T-helper 2 cell (primary cell): ENCODE measurements around the gene ANKRD33B.
"Not testable (repeated sequence)": the region's sequence is repeated elsewhere in the genome, so short reads cannot be mapped to it uniquely, and the experiment has no call there.

Source experiments
- DNase-seq, 5 experiments: peaks; one replicate each; pipeline versions ENCODE4 v3.0.0 to v3.0.0-alpha.2; 2012 to 2022

The ANKRD33B gene

DNA sequence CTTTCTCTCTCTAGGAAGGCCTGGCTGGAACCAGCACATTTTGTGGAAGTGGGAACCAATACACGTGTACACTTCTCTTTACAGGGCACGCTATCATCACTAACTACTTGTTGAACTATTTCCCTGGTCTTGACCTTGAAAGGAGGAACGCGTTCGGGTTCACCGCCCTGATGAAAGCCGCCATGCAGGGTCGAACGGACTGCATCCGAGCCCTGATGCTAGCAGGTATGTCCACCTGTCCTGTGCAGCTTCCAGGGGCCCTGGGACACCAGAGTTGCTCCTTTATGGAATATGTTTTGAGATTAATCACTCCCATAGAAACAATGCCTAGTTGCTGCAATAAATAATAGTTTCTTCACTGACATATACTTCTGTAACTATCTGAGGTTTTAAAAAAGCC is 74.1 kb downstream of the ANKRD33B start:
- no peak for DNase-seq

- not testable (repeated sequence) for DNase-seq
Observed at GRCh38 chr5:10638723-10639122, 74.9 kb downstream of the ANKRD33B start.

DNA sequence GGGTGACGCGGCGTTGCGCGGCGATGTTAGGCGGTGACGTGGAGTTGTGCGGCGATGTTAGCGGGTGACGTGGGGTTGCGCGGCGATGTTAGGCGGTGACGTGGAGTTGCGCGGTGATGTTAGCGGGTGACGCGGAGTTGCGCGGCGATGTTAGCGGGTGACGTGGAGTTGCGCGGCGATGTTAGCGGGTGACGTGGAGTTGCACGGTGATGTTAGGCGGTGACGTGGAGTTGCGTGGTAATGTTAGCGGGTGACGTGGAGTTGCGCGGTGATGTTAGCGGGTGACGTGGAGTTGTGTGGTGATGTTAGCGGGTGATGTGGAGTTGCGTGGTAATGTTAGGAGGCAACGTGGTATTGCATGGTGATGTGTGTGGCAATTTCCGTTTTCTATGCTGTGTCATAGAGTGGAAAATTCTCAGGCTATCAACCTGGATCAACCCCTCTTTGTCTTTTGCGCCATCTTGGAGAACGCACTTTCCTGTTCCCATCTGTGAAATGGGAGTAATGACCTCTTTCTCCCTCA is 76.0 kb downstream of the ANKRD33B start:
- no peak for DNase-seq

DNA sequence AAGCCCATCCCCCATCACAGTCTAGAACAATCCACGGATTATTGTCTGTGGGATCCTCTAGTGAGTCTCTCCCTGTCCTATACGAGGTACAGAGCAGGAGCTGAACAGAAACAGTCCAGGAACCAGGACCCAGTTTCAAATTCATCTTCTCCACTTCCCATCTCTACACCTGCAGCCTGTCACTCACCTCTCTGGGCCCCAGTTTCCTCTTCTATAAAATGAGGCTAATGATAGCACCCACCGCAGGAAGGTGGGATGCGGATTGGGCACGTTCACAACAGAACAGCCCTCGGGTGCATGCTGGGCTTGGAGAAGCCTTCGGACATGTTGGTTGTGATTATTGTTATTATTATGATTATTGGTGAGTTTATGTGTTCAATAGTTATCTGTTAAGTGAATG is 78.5 kb downstream of the ANKRD33B start:
- no peak for DNase-seq

DNA sequence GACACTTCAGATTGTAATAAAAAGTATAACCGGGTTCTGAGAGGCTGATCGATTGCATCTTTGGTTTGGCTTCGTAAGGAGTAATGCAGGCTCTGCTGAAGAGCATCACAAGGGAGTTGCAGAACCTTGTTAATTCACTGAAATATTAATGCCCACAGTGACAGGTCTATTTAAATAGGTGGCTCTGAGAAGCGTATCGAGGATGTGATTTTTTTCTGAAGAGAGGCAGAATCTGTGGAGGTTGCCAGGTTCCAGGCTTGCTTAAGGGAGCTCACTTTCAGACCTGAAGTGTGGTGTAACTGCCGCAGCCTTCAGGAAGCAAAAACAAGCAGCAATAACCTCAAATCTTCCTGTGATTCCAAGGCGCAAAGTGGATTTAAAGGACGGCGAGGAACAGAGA is 80.3 kb downstream of the ANKRD33B start:
- DNase-seq = no peak

GRCh38 chr5:10645146-10645545 is 81.3 kb downstream of the ANKRD33B start:
- DNase-seq = no peak

GRCh38 chr5:10645671-10646070 is 81.8 kb downstream of the ANKRD33B start:
- DNase-seq = no peak

DNA sequence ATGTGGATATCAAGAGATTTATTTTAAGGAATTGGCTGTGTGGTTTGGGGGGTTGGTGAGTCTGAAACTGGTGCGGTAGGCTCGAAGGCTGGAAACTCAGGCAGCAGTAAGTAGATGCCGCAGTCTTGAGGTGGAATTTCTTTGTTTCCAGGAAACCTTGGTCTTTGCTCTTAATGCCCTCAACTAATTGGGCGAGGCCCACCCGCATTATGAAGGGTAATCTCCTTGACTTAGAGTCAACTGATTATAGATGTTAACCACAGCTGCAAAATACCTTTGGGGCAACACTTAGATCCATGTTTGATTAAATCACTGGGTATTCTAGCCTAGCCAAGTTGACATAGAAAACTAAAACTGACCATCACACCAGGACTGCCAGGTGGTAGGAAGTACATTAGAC is 83.8 kb downstream of the ANKRD33B start:
- DNase-seq = no peak

DNA sequence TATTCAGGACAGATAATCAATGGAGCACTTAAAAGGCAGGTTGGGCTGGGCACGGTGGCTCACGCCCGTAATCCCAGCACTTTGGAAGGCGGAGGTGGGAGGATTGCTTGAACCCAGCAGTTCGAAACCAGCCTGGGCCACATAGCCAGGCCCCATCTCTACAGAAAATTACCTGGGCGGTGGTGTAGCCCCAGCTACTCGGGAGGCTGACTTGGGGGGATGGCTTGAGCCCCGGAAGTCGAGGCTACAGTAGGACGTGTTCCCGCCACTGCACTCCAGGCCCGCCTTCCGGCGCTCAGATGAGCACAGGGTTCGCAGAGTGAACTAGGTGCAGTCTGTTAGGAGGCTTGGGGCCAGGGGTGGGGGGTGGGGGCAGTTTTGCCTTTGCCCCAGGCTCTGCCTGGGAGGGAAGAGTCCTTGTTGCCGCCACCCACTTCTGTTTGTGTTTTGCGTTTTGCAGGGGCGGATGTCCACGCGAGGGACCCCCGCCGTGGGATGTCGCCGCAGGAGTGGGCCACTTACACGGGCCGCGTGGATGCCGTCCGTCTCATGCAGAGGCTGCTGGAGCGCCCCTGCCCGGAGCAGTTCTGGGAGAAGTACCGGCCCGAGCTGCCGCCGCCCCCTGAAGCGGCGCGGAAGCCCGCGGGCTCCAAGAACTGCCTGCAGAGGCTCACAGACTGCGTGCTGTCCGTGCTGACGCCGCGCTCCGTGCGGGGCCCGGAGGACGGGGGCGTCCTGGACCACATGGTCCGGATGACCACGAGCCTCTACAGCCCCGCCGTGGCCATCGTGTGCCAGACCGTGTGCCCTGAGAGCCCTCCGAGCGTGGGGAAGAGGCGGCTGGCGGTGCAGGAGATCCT is 85.2 kb downstream of the ANKRD33B start:
- no peak for DNase-seq

DNA sequence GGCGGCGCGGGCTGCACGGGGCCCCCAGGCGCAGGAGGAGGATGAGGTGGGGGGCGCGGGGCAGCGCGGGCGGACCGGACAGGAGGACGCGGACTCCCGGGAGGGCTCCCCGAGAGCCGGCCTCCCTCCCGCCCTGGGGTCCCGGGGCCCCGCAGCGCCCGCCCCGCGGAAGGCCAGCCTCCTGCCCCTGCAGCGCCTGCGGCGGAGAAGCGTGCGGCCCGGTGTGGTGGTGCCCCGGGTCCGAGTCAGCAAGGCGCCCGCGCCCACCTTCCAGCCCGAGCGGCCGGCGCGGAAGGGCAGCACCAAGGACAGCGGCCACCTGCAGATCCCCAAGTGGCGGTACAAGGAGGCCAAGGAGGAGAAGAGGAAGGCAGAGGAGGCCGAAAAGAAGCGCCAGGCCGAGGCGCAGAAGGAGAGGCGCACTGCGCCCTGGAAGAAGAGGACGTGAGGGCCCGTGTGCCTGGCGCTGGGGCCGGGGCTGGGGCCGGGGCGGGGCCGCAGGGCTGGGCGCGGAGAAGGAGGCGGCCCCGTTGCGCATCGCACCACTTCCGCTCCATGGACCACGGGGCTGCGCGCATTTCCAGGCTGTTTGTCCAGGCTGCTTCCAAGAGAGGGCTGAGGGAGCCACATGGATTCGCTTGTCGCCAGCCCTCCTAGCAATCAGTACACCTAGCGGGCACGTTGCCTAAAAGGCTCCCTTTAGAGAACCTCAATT is 86.0 kb downstream of the ANKRD33B start:
- DNase-seq = no peak

GRCh38 chr5:10652151-10652550 is 88.3 kb downstream of the ANKRD33B start:
- DNase-seq = no peak

GRCh38 chr5:10652606-10653005 is 88.7 kb downstream of the ANKRD33B start:
- no peak for DNase-seq

- no peak for DNase-seq
Observed at GRCh38 chr5:10653043-10653442, 89.2 kb downstream of the ANKRD33B start.

DNA sequence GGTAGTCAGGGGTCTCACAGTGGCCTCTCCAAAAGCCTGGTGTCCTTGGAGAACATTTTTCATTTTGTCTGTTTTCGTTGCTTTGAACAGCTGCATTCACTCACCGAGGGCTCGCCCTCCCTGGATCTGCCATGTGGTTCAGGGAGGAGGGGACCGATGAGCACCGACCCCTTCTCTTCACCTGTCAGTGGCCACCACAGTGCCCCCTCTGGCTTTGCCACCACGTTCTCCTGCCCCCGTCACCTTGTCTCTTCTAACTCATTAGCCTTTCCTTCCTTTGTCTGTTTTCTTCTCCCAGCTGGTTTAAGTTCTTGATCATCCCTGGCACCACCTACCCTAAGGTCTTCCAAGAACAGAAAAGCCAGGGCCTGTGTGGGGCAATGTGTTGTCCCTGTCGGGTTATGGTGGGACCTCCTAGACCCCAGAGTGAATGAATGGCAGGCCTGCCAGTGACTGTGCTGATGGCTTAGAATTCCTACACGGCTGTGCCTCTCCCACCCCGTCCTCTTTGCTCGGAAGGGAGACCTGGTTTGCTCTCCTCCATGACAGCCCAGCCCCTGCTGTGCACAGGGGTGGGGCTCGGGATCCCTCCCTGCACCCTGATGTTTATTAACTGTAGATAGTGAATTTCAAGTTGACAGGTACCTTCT is 90.0 kb downstream of the ANKRD33B start:
- DNase-seq = no peak

GRCh38 chr5:10654566-10654965 is 90.7 kb downstream of the ANKRD33B start:
- DNase-seq = no peak

DNA sequence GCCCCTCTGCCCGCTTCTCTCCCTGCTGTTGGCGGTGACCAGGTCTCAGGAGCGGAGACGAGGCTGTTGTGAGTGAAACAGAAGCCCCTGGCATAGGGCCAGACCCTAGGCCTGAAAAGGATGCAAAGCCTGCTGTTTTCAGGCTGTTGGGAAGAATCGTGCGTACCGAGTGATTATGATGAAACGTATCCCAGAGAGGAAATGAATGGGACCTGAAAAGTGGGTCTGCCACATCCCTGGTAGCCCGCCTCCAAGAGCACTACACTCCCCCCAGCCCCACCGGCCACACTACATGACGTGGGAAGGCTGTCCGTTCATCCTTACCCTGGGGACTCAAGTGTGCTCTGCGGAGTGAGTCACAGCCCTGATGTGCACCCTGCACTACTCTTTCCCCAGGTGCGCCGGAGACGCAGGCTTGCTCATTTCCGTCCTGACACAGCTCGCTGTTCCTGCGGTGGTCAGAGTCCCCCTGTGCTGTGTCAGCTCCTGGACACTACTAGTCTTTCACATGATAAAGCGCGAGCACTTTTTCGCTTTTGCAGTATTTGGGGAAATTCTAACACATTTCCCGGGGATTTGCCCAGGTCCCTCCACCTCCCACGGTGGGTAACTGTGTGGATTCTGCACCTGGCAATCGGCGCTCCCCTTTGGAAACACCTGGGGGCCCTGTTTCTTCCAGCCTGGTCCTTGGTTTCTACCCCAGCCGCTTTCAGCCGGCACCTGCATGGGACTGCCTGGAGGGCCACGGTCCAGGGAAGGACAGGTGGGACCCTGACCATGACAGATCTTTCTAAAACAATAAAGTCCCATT is 91.5 kb downstream of the ANKRD33B start:
- DNase-seq = no peak

DNA sequence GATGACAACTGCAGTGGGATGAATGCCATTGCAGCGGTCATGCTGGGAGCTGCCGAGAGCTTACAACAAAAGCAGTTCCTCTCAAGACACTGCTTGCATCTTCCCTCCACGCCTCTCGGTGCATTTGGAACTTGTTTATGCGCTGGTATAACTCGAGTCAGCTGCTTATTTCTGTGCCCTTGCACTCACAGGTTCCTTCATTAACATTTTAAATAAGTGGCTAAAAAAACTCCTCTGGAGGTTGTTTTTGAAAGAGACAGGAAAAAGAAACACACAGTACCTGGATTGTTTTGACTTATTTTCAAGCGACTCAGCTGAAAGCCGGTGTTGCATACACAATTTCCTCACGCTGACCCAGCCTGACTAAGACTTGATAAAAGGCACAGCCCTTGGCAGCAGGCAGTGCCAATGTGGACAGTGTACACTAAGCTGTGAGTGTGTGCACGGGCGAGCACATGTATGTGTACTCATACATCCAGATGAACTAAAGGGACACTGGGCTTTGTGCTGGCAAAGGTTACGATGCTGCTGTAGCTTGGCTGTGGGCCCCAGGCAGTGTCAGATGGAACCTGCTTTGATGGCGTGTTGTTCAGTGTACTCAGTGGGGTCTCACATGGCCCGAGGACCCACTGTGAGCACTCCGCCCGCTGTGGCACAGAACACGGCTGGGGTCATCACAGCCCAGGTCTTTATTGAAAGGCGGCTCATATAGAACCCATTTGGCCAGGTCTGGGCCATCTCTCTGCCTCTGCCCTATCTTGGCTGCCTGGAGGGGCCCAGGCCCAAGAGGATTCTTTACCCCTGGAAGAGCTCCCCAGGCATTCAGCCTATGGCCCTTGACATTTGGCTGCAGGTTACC is 92.3 kb downstream of the ANKRD33B start:
- DNase-seq = no peak

- DNase-seq = no peak
Observed at GRCh38 chr5:10658265-10658664, 94.4 kb downstream of the ANKRD33B start.

GRCh38 chr5:10660135-10660534 is 96.3 kb downstream of the ANKRD33B start:
- DNase-seq = no peak

- no peak for DNase-seq
Observed at GRCh38 chr5:10660720-10661387, 97.0 kb downstream of the ANKRD33B start.

GRCh38 chr5:10661401-10661800 is 97.5 kb downstream of the ANKRD33B start:
- no peak for DNase-seq
